GM23338 (cell line): ENCODE measurements around the gene CEACAM18. TPM values are rescaled to one million over a fixed set of nuclear protein-coding genes. Genes with fewer than 3 reads are reported as not detected.

Experiments used
- ATAC-seq: fragments of 200-7000 bp; cut with Tn5 transposase; 3 replicates; pipeline ENCODE4 v1.9.1; 2020
- DNase-seq: peaks from one replicate; pipeline ENCODE4 v3.0.0-alpha.2; 2015; ENCODE audit warnings: low spot score
- H2AFZ ChIP-seq: fragments of 200-600 bp; sonication (generic); 2 replicates; pipeline ENCODE4 v1.8.0; 2016; ENCODE audit warnings: antibody characterized with exemption, mild to moderate bottlenecking, moderate library complexity
- H3F3A ChIP-seq: fragments of 200-600 bp; sonication (generic); replicated peaks from 2 replicates; pipeline ENCODE4 v1.8.0; 2017; ENCODE audit warnings: antibody characterized with exemption, mixed run types, low read depth
- H3K27ac ChIP-seq: fragments of 200-600 bp; sonication (generic); 2 replicates; pipeline ENCODE4 v1.6.1; 2016; ENCODE audit warnings: low read depth
- H3K27me3 ChIP-seq: fragments of 200-600 bp; sonication (generic); 2 replicates; pipeline ENCODE4 v1.8.0; 2016; ENCODE audit warnings: mild to moderate bottlenecking, mixed run types, moderate library complexity; ENCODE audit not compliant: insufficient read depth
- H3K36me3 ChIP-seq: fragments of 200-600 bp; sonication (generic); 2 replicates; pipeline ENCODE4 v1.8.0; 2016; ENCODE audit warnings: mild to moderate bottlenecking; ENCODE audit not compliant: insufficient read depth
- H3K4me1 ChIP-seq: fragments of 200-600 bp; sonication (generic); 2 replicates; pipeline ENCODE4 v1.8.0; 2016; ENCODE audit warnings: mild to moderate bottlenecking, moderate library complexity; ENCODE audit not compliant: insufficient read depth
- H3K4me2 ChIP-seq: fragments of 200-600 bp; sonication (generic); 2 replicates; pipeline ENCODE4 v1.7.1; 2017; ENCODE audit warnings: mixed run types
- H3K4me3 ChIP-seq: fragments of 200-600 bp; sonication (generic); 2 replicates; pipeline ENCODE4 v1.6.1; 2016; ENCODE audit warnings: mixed run types
- H3K79me2 ChIP-seq: fragments of 200-600 bp; sonication (generic); replicated peaks from 2 replicates; pipeline ENCODE4 v1.8.0; 2017; ENCODE audit warnings: mild to moderate bottlenecking; ENCODE audit not compliant: insufficient read depth
- H3K9me2 ChIP-seq: fragments of 200-600 bp; sonication (generic); 2 replicates; pipeline ENCODE4 v1.8.0; 2017; ENCODE audit not compliant: insufficient read depth
- H4K20me1 ChIP-seq: fragments of 200-600 bp; sonication (generic); replicated peaks from 2 replicates; pipeline ENCODE4 v1.8.0; 2017; ENCODE audit warnings: mild to moderate bottlenecking; ENCODE audit not compliant: insufficient read depth
- H3K27ac Mint-ChIP-seq: 2 replicates; pipeline ENCODE4 v1.8.0; 2020; ENCODE audit warnings: inconsistent platforms, mild to moderate bottlenecking, moderate library complexity, mixed read lengths
- H3K27me3 Mint-ChIP-seq: 3 replicates; pipeline ENCODE4 v1.8.0; 2022; ENCODE audit warnings: low read depth, mild to moderate bottlenecking, moderate library complexity, mixed read lengths, inconsistent platforms; ENCODE audit not compliant: insufficient read depth, poor library complexity
- H3K36me3 Mint-ChIP-seq: 3 replicates; pipeline ENCODE4 v1.8.0; 2021; ENCODE audit warnings: low read depth, mild to moderate bottlenecking, inconsistent platforms, moderate library complexity, mixed read lengths
- H3K4me1 Mint-ChIP-seq: 3 replicates; pipeline ENCODE4 v1.8.0; 2020; ENCODE audit warnings: mild to moderate bottlenecking, inconsistent platforms, mixed read lengths
- H3K4me3 Mint-ChIP-seq: 3 replicates; pipeline ENCODE4 v1.8.0; 2021; ENCODE audit warnings: moderate library complexity, mild to moderate bottlenecking, inconsistent platforms, mixed read lengths
- H3K9me3 Mint-ChIP-seq: 3 replicates; pipeline ENCODE4 v1.8.0; 2020; ENCODE audit warnings: moderate library complexity, mild to moderate bottlenecking, inconsistent platforms, mixed read lengths
- CREB1 ChIP-seq: fragments of 250-450 bp; sonication (Bioruptor Pico); IDR thresholded peaks from 2 replicates; pipeline ENCODE4 v1.5.0; 2020; ENCODE audit warnings: low read depth, mild to moderate bottlenecking, moderate library complexity
- EZH2 ChIP-seq: fragments of 200-600 bp; sonication (generic); IDR thresholded peaks from one replicate; pipeline ENCODE4 v1.8.0; 2017; ENCODE audit warnings: antibody characterized with exemption, mild to moderate bottlenecking, low read depth; ENCODE audit not compliant: unreplicated experiment
- EZH2phosphoT487 ChIP-seq: fragments of 200-600 bp; sonication (generic); IDR thresholded peaks from one replicate; pipeline ENCODE4 v1.8.1; 2018; ENCODE audit warnings: antibody characterized with exemption; ENCODE audit not compliant: unreplicated experiment
- JUNB ChIP-seq: IDR thresholded peaks from one replicate; pipeline ENCODE4 v1.6.1; 2016; ENCODE audit warnings: antibody characterized with exemption; ENCODE audit not compliant: unreplicated experiment
- NANOG ChIP-seq: IDR thresholded peaks from 2 replicates; pipeline ENCODE4 v1.6.1; 2016; ENCODE audit warnings: antibody characterized with exemption, borderline replicate concordance
- POLR2AphosphoS5 ChIP-seq: IDR thresholded peaks from 2 replicates; pipeline ENCODE4 v1.6.1; 2016; ENCODE audit warnings: antibody characterized with exemption, low read depth
- STAT1 ChIP-seq: IDR thresholded peaks from one replicate; pipeline ENCODE4 v1.6.1; 2016; ENCODE audit warnings: antibody characterized with exemption; ENCODE audit not compliant: unreplicated experiment
- ZNF114 ChIP-seq: fragments of 250-450 bp; sonication (Bioruptor Pico); IDR thresholded peaks from 2 replicates; pipeline ENCODE4 v1.5.0; 2020; ENCODE audit warnings: mild to moderate bottlenecking, moderate library complexity
- ZNF331 ChIP-seq: fragments of 250-450 bp; sonication (Bioruptor Pico); IDR thresholded peaks from 2 replicates; pipeline ENCODE4 v1.5.0; 2020; ENCODE audit warnings: low read depth, mild to moderate bottlenecking, moderate library complexity
- polyA plus RNA-seq: library from polyadenylated mRNA; unstranded; fragments of >200 nt; fragmentation: Nextera tagmentation; extraction: Ambion mirVana; gene quantifications from 2 replicates; pipeline ENCODE4 v1.2.1, GENCODE V29; 2016
- total RNA-seq: library from RNA; depleted of rRNA; stranded (reverse); fragments of >200 nt; shearing (Covaris generic); gene quantifications from 2 replicates; pipeline ENCODE4 v1.2.3, GENCODE V29; 2014
- TF ChIP-seq, protein P1 (sequence below): IDR thresholded peaks from 2 replicates; pipeline ENCODE4 v1.6.1; 2016; ENCODE audit warnings: antibody characterized with exemption
- TF ChIP-seq, protein P2 (sequence below), 2 experiments: fragments of 200-600 bp in 1 of 2; sonication (generic) in 1 of 2; conservative IDR thresholded peaks; 2 replicates each; pipeline versions ENCODE4 v1.5.1 to v1.6.1; 2016 to 2017; ENCODE audit warnings: antibody characterized with exemption in 2 of 2, low read depth in 2 of 2, mild to moderate bottlenecking in 2 of 2, moderate library complexity in 1 of 2
- TF ChIP-seq, protein P3 (sequence below): IDR thresholded peaks from one replicate; pipeline ENCODE4 v1.6.1; 2018; ENCODE audit warnings: antibody characterized with exemption; ENCODE audit not compliant: unreplicated experiment
- TF ChIP-seq, protein P4 (sequence below): fragments of 250-450 bp; sonication (Bioruptor Pico); IDR thresholded peaks from 2 replicates; pipeline ENCODE4 v1.5.0; 2020; ENCODE audit warnings: mild to moderate bottlenecking, moderate library complexity

CEACAM18 gene
- total and polyA plus RNA-seq, 2 experiments from 2014 or later, result not detected

DNA sequence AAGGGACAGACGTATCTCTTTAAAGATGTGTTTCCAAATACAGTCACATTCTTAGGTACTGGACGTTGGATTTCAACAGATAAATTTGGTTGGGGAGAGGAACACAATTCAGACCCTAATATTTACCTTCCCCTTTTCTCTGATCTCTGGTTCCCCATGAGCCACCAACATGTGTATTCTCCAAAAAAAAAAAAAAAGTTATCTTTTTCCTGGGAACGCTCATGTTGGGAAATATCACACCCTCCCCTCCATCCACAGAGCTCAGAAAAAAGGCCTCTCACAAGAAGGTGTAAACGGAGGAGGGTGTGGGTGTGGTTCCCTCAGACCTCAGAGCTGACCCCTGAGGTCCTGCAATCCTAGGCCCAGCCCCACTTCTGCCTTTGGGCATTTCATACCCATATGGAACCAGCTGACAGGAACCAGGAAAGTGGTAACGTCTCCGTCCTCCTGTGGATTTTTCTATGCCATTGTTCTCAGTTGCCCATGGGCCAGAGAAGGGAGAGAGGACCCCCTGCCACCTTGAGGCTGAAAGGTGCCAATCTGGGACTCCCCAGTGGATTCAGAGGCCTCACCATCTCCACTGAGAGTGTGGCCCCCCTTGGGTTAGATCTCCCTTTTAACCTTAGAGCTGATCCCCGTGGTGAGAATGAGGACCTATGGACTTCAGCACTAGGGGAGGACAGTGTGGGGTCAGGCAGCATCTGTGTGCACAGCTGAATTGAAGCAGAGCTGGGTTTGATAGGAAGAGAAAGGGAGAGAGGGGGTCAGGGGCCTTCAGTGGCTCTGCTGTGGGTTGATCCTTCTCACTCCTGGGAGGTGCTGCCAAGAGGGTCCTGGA, 31.7 kb downstream of the CEACAM18 start:
- Histone ChIP-seq H3K36me3 (no peaks in the 10 kb centered on the region), H3K4me3 (no peak overlapping the region), H3F3A (no peaks in the 10 kb centered on the region), H3K27me3 (no peaks in the 10 kb centered on the region), H3K4me1 (no peaks in the 10 kb centered on the region), H3K79me2 (no peaks in the 10 kb centered on the region), H2AFZ (no peak overlapping the region), H4K20me1 (no peaks in the 10 kb centered on the region), H3K4me2 (no peak overlapping the region), H3K9me2 (no peaks in the 10 kb centered on the region; the same call in 1 of the 2 replicates), H3K27ac (no peak overlapping the region)
- TF ChIP-seq NANOG (no peak), JUNB (no peak), ZNF331 (CRISPR knock-in tag) (no peak), EZH2phosphoT487 (no peak), STAT1 (no peak), POLR2AphosphoS5 (no peak), ZNF114 (CRISPR knock-in tag) (no peak), CREB1 (no peak), EZH2 (no peak)
- TF ChIP-seq, protein P1, sequence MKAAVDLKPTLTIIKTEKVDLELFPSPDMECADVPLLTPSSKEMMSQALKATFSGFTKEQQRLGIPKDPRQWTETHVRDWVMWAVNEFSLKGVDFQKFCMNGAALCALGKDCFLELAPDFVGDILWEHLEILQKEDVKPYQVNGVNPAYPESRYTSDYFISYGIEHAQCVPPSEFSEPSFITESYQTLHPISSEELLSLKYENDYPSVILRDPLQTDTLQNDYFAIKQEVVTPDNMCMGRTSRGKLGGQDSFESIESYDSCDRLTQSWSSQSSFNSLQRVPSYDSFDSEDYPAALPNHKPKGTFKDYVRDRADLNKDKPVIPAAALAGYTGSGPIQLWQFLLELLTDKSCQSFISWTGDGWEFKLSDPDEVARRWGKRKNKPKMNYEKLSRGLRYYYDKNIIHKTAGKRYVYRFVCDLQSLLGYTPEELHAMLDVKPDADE, result no peak
- TF ChIP-seq, protein P2, sequence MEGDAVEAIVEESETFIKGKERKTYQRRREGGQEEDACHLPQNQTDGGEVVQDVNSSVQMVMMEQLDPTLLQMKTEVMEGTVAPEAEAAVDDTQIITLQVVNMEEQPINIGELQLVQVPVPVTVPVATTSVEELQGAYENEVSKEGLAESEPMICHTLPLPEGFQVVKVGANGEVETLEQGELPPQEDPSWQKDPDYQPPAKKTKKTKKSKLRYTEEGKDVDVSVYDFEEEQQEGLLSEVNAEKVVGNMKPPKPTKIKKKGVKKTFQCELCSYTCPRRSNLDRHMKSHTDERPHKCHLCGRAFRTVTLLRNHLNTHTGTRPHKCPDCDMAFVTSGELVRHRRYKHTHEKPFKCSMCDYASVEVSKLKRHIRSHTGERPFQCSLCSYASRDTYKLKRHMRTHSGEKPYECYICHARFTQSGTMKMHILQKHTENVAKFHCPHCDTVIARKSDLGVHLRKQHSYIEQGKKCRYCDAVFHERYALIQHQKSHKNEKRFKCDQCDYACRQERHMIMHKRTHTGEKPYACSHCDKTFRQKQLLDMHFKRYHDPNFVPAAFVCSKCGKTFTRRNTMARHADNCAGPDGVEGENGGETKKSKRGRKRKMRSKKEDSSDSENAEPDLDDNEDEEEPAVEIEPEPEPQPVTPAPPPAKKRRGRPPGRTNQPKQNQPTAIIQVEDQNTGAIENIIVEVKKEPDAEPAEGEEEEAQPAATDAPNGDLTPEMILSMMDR (conservative IDR thresholded peaks at IDR 0.05; ENCODE audit: low read depth in 2 of 2), result no peak
- TF ChIP-seq, protein P3, sequence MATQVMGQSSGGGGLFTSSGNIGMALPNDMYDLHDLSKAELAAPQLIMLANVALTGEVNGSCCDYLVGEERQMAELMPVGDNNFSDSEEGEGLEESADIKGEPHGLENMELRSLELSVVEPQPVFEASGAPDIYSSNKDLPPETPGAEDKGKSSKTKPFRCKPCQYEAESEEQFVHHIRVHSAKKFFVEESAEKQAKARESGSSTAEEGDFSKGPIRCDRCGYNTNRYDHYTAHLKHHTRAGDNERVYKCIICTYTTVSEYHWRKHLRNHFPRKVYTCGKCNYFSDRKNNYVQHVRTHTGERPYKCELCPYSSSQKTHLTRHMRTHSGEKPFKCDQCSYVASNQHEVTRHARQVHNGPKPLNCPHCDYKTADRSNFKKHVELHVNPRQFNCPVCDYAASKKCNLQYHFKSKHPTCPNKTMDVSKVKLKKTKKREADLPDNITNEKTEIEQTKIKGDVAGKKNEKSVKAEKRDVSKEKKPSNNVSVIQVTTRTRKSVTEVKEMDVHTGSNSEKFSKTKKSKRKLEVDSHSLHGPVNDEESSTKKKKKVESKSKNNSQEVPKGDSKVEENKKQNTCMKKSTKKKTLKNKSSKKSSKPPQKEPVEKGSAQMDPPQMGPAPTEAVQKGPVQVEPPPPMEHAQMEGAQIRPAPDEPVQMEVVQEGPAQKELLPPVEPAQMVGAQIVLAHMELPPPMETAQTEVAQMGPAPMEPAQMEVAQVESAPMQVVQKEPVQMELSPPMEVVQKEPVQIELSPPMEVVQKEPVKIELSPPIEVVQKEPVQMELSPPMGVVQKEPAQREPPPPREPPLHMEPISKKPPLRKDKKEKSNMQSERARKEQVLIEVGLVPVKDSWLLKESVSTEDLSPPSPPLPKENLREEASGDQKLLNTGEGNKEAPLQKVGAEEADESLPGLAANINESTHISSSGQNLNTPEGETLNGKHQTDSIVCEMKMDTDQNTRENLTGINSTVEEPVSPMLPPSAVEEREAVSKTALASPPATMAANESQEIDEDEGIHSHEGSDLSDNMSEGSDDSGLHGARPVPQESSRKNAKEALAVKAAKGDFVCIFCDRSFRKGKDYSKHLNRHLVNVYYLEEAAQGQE, result no peak
- TF ChIP-seq, protein P4, sequence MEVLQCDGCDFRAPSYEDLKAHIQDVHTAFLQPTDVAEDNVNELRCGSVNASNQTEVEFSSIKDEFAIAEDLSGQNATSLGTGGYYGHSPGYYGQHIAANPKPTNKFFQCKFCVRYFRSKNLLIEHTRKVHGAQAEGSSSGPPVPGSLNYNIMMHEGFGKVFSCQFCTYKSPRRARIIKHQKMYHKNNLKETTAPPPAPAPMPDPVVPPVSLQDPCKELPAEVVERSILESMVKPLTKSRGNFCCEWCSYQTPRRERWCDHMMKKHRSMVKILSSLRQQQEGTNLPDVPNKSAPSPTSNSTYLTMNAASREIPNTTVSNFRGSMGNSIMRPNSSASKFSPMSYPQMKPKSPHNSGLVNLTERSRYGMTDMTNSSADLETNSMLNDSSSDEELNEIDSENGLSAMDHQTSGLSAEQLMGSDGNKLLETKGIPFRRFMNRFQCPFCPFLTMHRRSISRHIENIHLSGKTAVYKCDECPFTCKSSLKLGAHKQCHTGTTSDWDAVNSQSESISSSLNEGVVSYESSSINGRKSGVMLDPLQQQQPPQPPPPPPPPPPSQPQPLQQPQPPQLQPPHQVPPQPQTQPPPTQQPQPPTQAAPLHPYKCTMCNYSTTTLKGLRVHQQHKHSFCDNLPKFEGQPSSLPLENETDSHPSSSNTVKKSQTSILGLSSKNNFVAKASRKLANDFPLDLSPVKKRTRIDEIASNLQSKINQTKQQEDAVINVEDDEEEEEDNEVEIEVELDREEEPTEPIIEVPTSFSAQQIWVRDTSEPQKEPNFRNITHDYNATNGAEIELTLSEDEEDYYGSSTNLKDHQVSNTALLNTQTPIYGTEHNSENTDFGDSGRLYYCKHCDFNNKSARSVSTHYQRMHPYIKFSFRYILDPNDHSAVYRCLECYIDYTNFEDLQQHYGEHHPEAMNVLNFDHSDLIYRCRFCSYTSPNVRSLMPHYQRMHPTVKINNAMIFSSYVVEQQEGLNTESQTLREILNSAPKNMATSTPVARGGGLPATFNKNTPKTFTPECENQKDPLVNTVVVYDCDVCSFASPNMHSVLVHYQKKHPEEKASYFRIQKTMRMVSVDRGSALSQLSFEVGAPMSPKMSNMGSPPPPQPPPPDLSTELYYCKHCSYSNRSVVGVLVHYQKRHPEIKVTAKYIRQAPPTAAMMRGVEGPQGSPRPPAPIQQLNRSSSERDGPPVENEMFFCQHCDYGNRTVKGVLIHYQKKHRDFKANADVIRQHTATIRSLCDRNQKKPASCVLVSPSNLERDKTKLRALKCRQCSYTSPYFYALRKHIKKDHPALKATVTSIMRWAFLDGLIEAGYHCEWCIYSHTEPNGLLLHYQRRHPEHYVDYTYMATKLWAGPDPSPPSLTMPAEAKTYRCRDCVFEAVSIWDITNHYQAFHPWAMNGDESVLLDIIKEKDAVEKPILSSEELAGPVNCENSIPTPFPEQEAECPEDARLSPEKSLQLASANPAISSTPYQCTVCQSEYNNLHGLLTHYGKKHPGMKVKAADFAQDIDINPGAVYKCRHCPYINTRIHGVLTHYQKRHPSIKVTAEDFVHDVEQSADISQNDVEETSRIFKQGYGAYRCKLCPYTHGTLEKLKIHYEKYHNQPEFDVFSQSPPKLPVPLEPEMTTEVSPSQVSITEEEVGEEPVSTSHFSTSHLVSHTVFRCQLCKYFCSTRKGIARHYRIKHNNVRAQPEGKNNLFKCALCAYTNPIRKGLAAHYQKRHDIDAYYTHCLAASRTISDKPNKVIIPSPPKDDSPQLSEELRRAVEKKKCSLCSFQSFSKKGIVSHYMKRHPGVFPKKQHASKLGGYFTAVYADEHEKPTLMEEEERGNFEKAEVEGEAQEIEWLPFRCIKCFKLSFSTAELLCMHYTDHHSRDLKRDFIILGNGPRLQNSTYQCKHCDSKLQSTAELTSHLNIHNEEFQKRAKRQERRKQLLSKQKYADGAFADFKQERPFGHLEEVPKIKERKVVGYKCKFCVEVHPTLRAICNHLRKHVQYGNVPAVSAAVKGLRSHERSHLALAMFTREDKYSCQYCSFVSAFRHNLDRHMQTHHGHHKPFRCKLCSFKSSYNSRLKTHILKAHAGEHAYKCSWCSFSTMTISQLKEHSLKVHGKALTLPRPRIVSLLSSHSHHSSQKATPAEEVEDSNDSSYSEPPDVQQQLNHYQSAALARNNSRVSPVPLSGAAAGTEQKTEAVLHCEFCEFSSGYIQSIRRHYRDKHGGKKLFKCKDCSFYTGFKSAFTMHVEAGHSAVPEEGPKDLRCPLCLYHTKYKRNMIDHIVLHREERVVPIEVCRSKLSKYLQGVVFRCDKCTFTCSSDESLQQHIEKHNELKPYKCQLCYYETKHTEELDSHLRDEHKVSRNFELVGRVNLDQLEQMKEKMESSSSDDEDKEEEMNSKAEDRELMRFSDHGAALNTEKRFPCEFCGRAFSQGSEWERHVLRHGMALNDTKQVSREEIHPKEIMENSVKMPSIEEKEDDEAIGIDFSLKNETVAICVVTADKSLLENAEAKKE, result no peak
- H3K4me1 Mint-ChIP-seq, result no peaks in the 10 kb centered on the region
- peaks cover 13% of the 10 kb centered on the region for H3K36me3 Mint-ChIP-seq
- DNase-seq, result no peak
- ATAC-seq, result no peak
- H3K9me3 Mint-ChIP-seq, result peaks cover 83% of the 10 kb centered on the region
- H3K27me3 Mint-ChIP-seq, result peaks cover 4% of the 10 kb centered on the region
- no peak overlapping the region for H3K27ac Mint-ChIP-seq
- H3K4me3 Mint-ChIP-seq, result no peak overlapping the region
